Measurements from ENCODE around the gene EMP3. TPM values are rescaled to one million over a fixed set of nuclear protein-coding genes. Genes with fewer than 3 reads are reported as not detected.

Gene EMP3
- total and polyA plus RNA-seq, 9 of the 15 experiments (the other 6 are each of a cell fraction or from before 2014, with no cell fraction given), result 123 to 386 (median 296) TPM

DNA sequence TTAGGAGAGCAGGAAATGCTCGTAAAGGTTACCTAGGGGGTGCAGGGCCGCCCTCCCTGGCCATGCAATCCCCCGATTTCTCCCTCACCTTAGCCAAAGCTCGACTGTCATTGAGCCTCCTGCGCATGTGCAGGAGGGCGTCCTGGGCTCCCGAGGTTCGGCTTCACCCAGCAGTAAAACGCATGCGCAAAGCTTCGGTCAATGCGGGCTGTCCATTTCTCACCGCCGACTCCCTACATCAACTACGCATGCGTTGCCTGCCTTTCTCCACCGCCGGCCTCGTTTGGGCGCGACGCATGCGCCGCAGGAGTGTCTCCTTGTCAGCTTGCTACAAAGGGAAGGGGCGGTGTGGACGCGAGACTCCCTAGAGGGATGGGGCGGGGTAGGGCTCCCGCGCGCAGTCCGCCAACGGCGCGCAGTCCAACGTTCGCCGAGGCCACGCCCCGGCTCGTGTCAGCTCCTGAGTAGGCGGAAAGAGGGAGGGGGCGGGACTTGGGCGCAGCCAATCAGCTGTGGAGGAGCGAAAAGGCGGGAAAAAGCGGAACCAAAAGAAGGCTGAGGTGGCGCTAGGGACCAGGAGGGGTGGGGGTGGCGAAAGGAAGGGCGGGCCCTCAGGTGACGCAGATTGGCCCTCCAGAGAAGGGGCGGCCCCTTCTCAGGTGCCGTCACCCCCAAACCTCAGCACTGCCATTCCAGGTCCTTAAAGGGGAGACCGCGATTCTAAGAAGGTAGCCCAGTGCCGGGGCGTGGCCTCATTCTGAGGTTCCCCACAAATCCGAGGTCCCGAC is 38.7 kb downstream of the EMP3 start, which contains the start of the genes SYNGR4 and TMEM143 (continued):
- TF ChIP-seq, protein P1, sequence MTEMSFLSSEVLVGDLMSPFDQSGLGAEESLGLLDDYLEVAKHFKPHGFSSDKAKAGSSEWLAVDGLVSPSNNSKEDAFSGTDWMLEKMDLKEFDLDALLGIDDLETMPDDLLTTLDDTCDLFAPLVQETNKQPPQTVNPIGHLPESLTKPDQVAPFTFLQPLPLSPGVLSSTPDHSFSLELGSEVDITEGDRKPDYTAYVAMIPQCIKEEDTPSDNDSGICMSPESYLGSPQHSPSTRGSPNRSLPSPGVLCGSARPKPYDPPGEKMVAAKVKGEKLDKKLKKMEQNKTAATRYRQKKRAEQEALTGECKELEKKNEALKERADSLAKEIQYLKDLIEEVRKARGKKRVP (CRISPR knock-in tag; IDR thresholded peaks at IDR 0.05), result no peak; the same call in 1 of the 2 replicates

DNA sequence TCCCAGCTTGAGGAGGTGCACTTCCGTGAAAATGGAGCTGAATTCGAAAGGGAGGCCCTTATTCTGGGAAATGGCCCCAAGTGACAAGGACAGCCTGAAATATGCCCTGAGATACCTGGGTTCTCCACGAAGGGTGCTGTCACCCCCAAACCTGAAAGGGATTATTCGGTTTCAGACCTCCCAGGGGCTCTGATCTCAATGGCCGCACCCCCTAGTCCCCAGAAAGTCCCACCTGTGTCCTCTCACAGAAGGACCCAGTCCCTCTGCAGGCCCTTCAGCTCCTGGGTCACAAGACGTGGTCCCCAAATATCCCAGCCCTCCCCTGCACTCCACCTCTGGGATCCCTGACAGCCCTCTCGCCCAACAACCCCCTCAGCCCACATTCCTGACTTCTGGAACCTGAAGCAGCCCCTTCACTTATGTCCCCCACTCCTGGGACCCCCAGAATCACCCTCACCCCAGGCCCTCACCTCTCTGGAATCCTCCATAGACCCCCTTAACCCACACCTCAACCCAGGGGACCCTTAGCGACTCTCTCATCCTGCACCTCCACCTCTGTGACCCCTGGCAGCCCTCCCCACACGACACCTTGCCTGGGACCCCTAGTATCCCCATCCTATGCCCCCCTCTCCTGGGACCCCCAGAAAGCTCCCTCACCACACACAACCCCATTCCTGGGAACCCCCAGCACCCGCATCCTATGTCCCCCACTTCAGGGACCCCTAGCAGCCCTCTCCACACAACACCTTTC is 39.4 kb downstream of the EMP3 start:
- peak overlapping the region; percentile 74 for H3K4me2 ChIP-seq (ENCODE audit: insufficient read depth, low read length)
- TSS peak; percentile 98 for BruUV-seq (replicated peaks)
- no peaks in the 10 kb centered on the region for H3K9me3 ChIP-seq (replicated peaks; ENCODE audit: control insufficient read depth, insufficient read depth, low read depth, low read length)
- peaks cover 3% of the 10 kb centered on the region; the same call in 2 of the 3 replicates for H3K36me3 ChIP-seq (ENCODE audit: control insufficient read depth, insufficient read depth, low read length)
- peak overlapping the region; percentile 23 for H3K4me3 ChIP-seq
- in situ Hi-C loops (cut with MboI), result no loop called here
- intact Hi-C loops (cut with micrococcal nuclease), result loop anchor here (2.0 to 5.0 kb wide), 3 partner anchors 26 to 42 kb away; partner anchors contain the start of gene KDELR1
- DNase-seq (ENCODE audit: extremely low read depth in 1 of 4, low spot score in 3 of 4) (no peak), ATAC-seq (no peak), FAIRE-seq (no peak)
- no peaks in the 10 kb centered on the region for H4K20me1 ChIP-seq (replicated peaks; ENCODE audit: control insufficient read depth, insufficient read depth, low read length)
- H3K9ac ChIP-seq (ENCODE audit: insufficient read depth in 1 of 2, low read depth in 2 of 2, low read length in 2 of 2), result peak overlapping the region; percentile 61 to 76
- ChIA-PET POLR2A (interaction anchor here (0.6 to 2.5 kb wide), 8 partner anchors 8 to 358 kb away, joined by 3 to 13 read pairs (median 4); partner anchors contain the start of gene KDELR1), CTCF (ENCODE audit: low intra/inter-chr PET ratio) (no interaction called here)
- peaks cover 8 to 29% of the 10 kb centered on the region in 2 experiments for H3K4me1 ChIP-seq (replicated peaks in 1 of 2; ENCODE audit: control insufficient read depth in 2 of 2, insufficient read depth in 2 of 2, low read length in 2 of 2)
- H3K9me1 ChIP-seq (ENCODE audit: control insufficient read depth, insufficient read depth, low read length), result no peaks in the 10 kb centered on the region
- peaks cover 4% of the 10 kb centered on the region; the same call in 1 of the 3 replicates for H3K79me2 ChIP-seq (ENCODE audit: control insufficient read depth, insufficient read depth, low read length)
- WGBS (ENCODE audit: insufficient coverage, low coverage, missing lambda C conversion rate), result 37% methylated on average over 8 of the region's 10 CpGs
- peak overlapping the region; percentile 88 for H2AFZ ChIP-seq (ENCODE audit: low read depth, low read length)
- no peaks in the 10 kb centered on the region for H3K27me3 ChIP-seq (ENCODE audit: control insufficient read depth in 2 of 2, insufficient read depth in 2 of 2, low read length in 2 of 2)
- peak overlapping the region; percentile 83 for H3K27ac ChIP-seq (ENCODE audit: extremely low read depth, low read depth, low read length)
- TF ChIP-seq, protein P2, sequence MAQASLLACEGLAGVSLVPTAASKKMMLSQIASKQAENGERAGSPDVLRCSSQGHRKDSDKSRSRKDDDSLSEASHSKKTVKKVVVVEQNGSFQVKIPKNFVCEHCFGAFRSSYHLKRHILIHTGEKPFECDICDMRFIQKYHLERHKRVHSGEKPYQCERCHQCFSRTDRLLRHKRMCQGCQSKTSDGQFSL (CRISPR knock-in tag; IDR thresholded peaks at IDR 0.05), result no peak
- TF ChIP-seq, protein P2 (tag; IDR thresholded peaks at IDR 0.05), result 0 out of 4 replicates have a peak, but pooled peaks of 1 of the 2 experiments have one; percentile 37
- TF ChIP-seq NFRKB (IDR thresholded peaks at IDR 0.05; ENCODE audit: low read depth) (peak; percentile 78; the same call in 1 of the 2 replicates), XRCC5 (IDR thresholded peaks at IDR 0.05; ENCODE audit: low read depth, low read length) (peak; percentile 3; the same call in 1 of the 2 replicates), EWSR1 (IDR thresholded peaks at IDR 0.05; ENCODE audit: borderline replicate concordance, low read depth, partially characterized antibody) (no peak), ZFX (CRISPR knock-in tag; IDR thresholded peaks at IDR 0.05) (peak; percentile 50), ZFP1 (CRISPR knock-in tag; IDR thresholded peaks at IDR 0.05) (no peak), SMARCE1 (IDR thresholded peaks at IDR 0.05) (0 out of 2 replicates have a peak, but pooled peaks have one; percentile 39), YY1 (IDR thresholded peaks at IDR 0.05; ENCODE audit: borderline replicate concordance in 1 of 3, control insufficient read depth in 1 of 3, extremely low read depth in 1 of 3, insufficient read depth in 3 of 3, insufficient read length in 1 of 3, insufficient replicate concordance in 2 of 3, low read depth in 1 of 3, low read length in 2 of 3) (peak in 1 of 3 experiments; percentile 0), HDGF (IDR thresholded peaks at IDR 0.05) (peak; percentile 57; the same call in 1 of the 2 replicates), TARDBP (IDR thresholded peaks at IDR 0.05) (0 out of 2 replicates have a peak, but pooled peaks have one; percentile 20), ZNF584 (CRISPR knock-in tag; IDR thresholded peaks at IDR 0.05; ENCODE audit: low read depth) (no peak)
- TF ChIP-seq, protein P3, sequence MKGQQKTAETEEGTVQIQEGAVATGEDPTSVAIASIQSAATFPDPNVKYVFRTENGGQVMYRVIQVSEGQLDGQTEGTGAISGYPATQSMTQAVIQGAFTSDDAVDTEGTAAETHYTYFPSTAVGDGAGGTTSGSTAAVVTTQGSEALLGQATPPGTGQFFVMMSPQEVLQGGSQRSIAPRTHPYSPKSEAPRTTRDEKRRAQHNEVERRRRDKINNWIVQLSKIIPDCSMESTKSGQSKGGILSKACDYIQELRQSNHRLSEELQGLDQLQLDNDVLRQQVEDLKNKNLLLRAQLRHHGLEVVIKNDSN (CRISPR knock-in tag; IDR thresholded peaks at IDR 0.05), result no peak

Data from K562 (cell line).